HCT116 (cell line): ENCODE measurements around the gene GOLT1B.

Source experiments
- EZH2phosphoT487 ChIP-seq: fragments of 200-600 bp; IDR thresholded peaks from 2 replicates; pipeline ENCODE4 v1.6.1; 2018; ENCODE audit warnings: antibody characterized with exemption, borderline replicate concordance
- POLR2AphosphoS5 ChIP-seq: IDR thresholded peaks from 2 replicates; pipeline ENCODE4 v1.6.1; 2011; ENCODE audit warnings: mild to moderate bottlenecking, low read depth, low read length, moderate library complexity
- SP1 ChIP-seq: IDR thresholded peaks from 2 replicates; pipeline ENCODE4 v1.6.1; 2012; ENCODE audit warnings: low read depth
- TF ChIP-seq, protein P1 (sequence below), 3 experiments: fragments of 200-600 bp in 1 of 3; sonication (generic) in 1 of 3; IDR thresholded peaks in 2 of 3; conservative IDR thresholded peaks in 1 of 3; 2 replicates each; pipeline ENCODE4 v1.5.1; 2012 to 2017; ENCODE audit warnings: low read depth in 2 of 3, low read length in 2 of 3, antibody characterized with exemption in 1 of 3, borderline replicate concordance in 1 of 3, control low read depth in 1 of 3, mild to moderate bottlenecking in 1 of 3, mixed read lengths in 1 of 3, mixed run types in 1 of 3, moderate library complexity in 1 of 3; ENCODE audit not compliant: insufficient read depth in 1 of 3
- TF ChIP-seq, protein P2 (sequence below): IDR thresholded peaks from 2 replicates; pipeline ENCODE4 v1.6.1; 2012; ENCODE audit warnings: low read depth
- TF ChIP-seq, protein P3 (sequence below): IDR thresholded peaks from 2 replicates; pipeline ENCODE4 v1.6.1; 2012

DNA sequence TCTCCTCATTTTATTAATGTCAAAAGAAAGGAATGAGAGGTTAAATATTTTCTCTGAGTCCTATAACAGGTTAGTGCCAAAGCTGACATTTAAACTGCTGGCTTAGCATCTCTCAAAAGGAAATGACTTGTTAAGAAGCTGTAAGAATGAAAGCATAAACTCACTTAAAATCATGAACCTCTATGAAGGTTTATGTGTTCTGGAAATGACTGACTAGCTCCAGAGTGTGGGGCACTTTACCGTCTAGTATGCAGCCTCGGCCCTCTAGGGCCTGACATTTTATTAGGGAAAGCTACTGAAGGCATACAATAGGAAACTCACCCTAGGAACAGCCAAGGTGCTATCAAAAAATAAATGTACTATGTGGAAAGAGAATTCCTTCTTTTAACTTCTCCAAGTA lies 59.6 kb downstream of the GOLT1B start:
- TF ChIP-seq, protein P1, sequence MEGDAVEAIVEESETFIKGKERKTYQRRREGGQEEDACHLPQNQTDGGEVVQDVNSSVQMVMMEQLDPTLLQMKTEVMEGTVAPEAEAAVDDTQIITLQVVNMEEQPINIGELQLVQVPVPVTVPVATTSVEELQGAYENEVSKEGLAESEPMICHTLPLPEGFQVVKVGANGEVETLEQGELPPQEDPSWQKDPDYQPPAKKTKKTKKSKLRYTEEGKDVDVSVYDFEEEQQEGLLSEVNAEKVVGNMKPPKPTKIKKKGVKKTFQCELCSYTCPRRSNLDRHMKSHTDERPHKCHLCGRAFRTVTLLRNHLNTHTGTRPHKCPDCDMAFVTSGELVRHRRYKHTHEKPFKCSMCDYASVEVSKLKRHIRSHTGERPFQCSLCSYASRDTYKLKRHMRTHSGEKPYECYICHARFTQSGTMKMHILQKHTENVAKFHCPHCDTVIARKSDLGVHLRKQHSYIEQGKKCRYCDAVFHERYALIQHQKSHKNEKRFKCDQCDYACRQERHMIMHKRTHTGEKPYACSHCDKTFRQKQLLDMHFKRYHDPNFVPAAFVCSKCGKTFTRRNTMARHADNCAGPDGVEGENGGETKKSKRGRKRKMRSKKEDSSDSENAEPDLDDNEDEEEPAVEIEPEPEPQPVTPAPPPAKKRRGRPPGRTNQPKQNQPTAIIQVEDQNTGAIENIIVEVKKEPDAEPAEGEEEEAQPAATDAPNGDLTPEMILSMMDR (IDR thresholded peaks at IDR 0.05 in 2 of 3, conservative IDR thresholded peaks at IDR 0.05 in 1 of 3; ENCODE audit: borderline replicate concordance in 1 of 3, insufficient read depth in 1 of 3, low read depth in 2 of 3, low read length in 2 of 3): no peak
- TF ChIP-seq SP1 (no peak), POLR2AphosphoS5 (no peak), EZH2phosphoT487 (no peak)
- TF ChIP-seq, protein P2, sequence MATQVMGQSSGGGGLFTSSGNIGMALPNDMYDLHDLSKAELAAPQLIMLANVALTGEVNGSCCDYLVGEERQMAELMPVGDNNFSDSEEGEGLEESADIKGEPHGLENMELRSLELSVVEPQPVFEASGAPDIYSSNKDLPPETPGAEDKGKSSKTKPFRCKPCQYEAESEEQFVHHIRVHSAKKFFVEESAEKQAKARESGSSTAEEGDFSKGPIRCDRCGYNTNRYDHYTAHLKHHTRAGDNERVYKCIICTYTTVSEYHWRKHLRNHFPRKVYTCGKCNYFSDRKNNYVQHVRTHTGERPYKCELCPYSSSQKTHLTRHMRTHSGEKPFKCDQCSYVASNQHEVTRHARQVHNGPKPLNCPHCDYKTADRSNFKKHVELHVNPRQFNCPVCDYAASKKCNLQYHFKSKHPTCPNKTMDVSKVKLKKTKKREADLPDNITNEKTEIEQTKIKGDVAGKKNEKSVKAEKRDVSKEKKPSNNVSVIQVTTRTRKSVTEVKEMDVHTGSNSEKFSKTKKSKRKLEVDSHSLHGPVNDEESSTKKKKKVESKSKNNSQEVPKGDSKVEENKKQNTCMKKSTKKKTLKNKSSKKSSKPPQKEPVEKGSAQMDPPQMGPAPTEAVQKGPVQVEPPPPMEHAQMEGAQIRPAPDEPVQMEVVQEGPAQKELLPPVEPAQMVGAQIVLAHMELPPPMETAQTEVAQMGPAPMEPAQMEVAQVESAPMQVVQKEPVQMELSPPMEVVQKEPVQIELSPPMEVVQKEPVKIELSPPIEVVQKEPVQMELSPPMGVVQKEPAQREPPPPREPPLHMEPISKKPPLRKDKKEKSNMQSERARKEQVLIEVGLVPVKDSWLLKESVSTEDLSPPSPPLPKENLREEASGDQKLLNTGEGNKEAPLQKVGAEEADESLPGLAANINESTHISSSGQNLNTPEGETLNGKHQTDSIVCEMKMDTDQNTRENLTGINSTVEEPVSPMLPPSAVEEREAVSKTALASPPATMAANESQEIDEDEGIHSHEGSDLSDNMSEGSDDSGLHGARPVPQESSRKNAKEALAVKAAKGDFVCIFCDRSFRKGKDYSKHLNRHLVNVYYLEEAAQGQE: no peak
- TF ChIP-seq, protein P3, sequence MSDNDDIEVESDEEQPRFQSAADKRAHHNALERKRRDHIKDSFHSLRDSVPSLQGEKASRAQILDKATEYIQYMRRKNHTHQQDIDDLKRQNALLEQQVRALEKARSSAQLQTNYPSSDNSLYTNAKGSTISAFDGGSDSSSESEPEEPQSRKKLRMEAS: no peak
